ENCODE data around the gene RPS6KC1. TPM values are rescaled to one million over a fixed set of nuclear protein-coding genes. Genes with fewer than 3 reads are reported as not detected.
A peak's percentile ranks its signal among the peaks of the same experiment; 100 is the strongest.

RPS6KC1 gene
- total and polyA plus RNA-seq, 4 donors = 26.2 to 66.9 (median 33.8) TPM

GRCh38 chr1:213163278-213163711 lies 112.3 kb downstream of the RPS6KC1 start:
- no peak for DNase-seq (ENCODE audit: low read depth in 4 of 6, low spot score in 6 of 6)
- Histone ChIP-seq H3K27ac (ENCODE audit: low read depth, low read length) (no peak overlapping the region), H3K36me3 (ENCODE audit: control insufficient read depth, insufficient read depth, low read length) (no peaks in the 10 kb centered on the region), H3K4me3 (ENCODE audit: low read depth, low read length) (no peak overlapping the region), H3K9me3 (ENCODE audit: control insufficient read depth, insufficient read depth, low read length) (no peaks in the 10 kb centered on the region), H3K4me1 (ENCODE audit: control insufficient read depth, insufficient read depth, low read length) (no peaks in the 10 kb centered on the region), H3K27me3 (ENCODE audit: control insufficient read depth, insufficient read depth, low read length) (no peaks in the 10 kb centered on the region)
- WGBS (ENCODE audit: insufficient coverage) = no CpG with 5 or more reads among the region's 3 CpGs

- no peaks in the 10 kb centered on the region for H3K27me3 ChIP-seq (ENCODE audit: control insufficient read depth, insufficient read depth, low read length)
- no peaks in the 10 kb centered on the region for H3K36me3 ChIP-seq (ENCODE audit: control insufficient read depth, insufficient read depth, low read length)
- WGBS (ENCODE audit: insufficient coverage) = 100% methylated on average over 3 of the region's 3 CpGs
- no peak overlapping the region for H3K27ac ChIP-seq (ENCODE audit: low read depth, low read length)
- no peaks in the 10 kb centered on the region for H3K9me3 ChIP-seq (ENCODE audit: control insufficient read depth, insufficient read depth, low read length)
- no peak overlapping the region for H3K4me3 ChIP-seq (ENCODE audit: low read depth, low read length)
- no peaks in the 10 kb centered on the region for H3K4me1 ChIP-seq (ENCODE audit: control insufficient read depth, insufficient read depth, low read length)
- DNase-seq (ENCODE audit: low read depth in 4 of 6, low spot score in 6 of 6) = no peak
These were observed 113.5 kb downstream of the RPS6KC1 start for GRCh38 chr1:213164561-213164960.

GRCh38 chr1:213166852-213167251 lies 115.8 kb downstream of the RPS6KC1 start:
- H3K27me3 ChIP-seq (ENCODE audit: control insufficient read depth, insufficient read depth, low read length) = no peaks in the 10 kb centered on the region
- H3K4me1 ChIP-seq (ENCODE audit: control insufficient read depth, insufficient read depth, low read length) = no peaks in the 10 kb centered on the region
- H3K4me3 ChIP-seq (ENCODE audit: low read depth, low read length) = no peak overlapping the region
- DNase-seq (ENCODE audit: low read depth in 4 of 6, low spot score in 6 of 6) = peak in 4 of 6 donors; percentile 6 to 49 (median 8)
- no CpG with 5 or more reads among the region's 3 CpGs for WGBS (ENCODE audit: insufficient coverage)
- no peaks in the 10 kb centered on the region for H3K9me3 ChIP-seq (ENCODE audit: control insufficient read depth, insufficient read depth, low read length)
- no peaks in the 10 kb centered on the region for H3K36me3 ChIP-seq (ENCODE audit: control insufficient read depth, insufficient read depth, low read length)
- no peak overlapping the region for H3K27ac ChIP-seq (ENCODE audit: low read depth, low read length)

DNA sequence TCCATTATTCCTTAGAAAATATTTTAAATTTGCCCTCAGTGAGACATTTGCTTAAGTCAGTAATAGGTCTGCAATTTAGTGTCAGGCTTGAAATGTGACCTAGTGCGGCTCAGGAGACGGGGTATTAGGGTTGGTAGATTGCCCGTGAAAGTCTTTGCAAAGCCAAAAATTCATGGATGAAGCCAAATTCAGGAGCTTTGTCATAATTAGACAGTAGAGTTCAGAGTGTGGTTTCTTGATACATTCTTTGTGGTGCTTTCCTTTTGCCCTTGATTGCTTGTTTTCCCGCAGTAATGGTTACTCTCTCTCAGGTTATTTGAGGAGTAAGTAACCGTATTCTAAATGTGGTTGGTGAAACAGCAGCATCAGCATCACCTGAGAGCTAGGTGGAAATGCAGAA lies 120.7 kb downstream of the RPS6KC1 start:
- Histone ChIP-seq H3K36me3 (ENCODE audit: control insufficient read depth, insufficient read depth, low read length) (no peaks in the 10 kb centered on the region), H3K27me3 (ENCODE audit: control insufficient read depth, insufficient read depth, low read length) (no peaks in the 10 kb centered on the region), H3K9me3 (ENCODE audit: control insufficient read depth, insufficient read depth, low read length) (no peaks in the 10 kb centered on the region), H3K27ac (ENCODE audit: low read depth, low read length) (no peak overlapping the region), H3K4me1 (ENCODE audit: control insufficient read depth, insufficient read depth, low read length) (no peaks in the 10 kb centered on the region), H3K4me3 (ENCODE audit: low read depth, low read length) (no peak overlapping the region)
- WGBS (ENCODE audit: insufficient coverage) = 79% methylated on average over 4 of the region's 5 CpGs
- DNase-seq (ENCODE audit: low read depth in 4 of 6, low spot score in 6 of 6) = no peak

DNA sequence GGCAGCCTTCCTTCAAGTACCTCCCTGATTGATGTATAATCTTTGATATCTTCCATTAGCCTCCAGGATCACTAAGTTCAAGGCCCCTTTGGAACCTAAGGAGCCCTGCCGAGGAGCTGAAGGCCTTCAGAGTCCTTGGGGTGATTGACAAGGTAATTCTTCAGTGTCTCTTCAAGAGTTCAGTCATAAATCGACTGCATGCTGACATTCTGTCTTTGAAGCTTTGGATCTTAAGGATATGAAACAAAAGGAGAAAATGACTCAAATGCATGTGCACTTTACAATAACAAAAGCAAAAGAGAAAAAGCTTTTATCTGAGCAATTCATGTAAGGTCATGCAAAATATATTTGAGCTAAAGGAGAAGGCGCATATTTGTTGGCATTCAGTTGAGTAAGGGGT lies 125.3 kb downstream of the RPS6KC1 start:
- H3K27me3 ChIP-seq (ENCODE audit: control insufficient read depth, insufficient read depth, low read length) = no peaks in the 10 kb centered on the region
- H3K36me3 ChIP-seq (ENCODE audit: control insufficient read depth, insufficient read depth, low read length) = peaks cover 2% of the 10 kb centered on the region
- DNase-seq (ENCODE audit: low read depth in 4 of 6, low spot score in 6 of 6) = no peak
- 50% methylated on average over 2 of the region's 3 CpGs for WGBS (ENCODE audit: insufficient coverage)
- H3K4me3 ChIP-seq (ENCODE audit: low read depth, low read length) = no peak overlapping the region
- no peaks in the 10 kb centered on the region for H3K9me3 ChIP-seq (ENCODE audit: control insufficient read depth, insufficient read depth, low read length)
- no peaks in the 10 kb centered on the region for H3K4me1 ChIP-seq (ENCODE audit: control insufficient read depth, insufficient read depth, low read length)
- no peak overlapping the region for H3K27ac ChIP-seq (ENCODE audit: low read depth, low read length)

- WGBS (ENCODE audit: insufficient coverage) = no CpG with 5 or more reads among the region's 2 CpGs
- Histone ChIP-seq H3K27me3 (ENCODE audit: control insufficient read depth, insufficient read depth, low read length) (no peaks in the 10 kb centered on the region), H3K9me3 (ENCODE audit: control insufficient read depth, insufficient read depth, low read length) (no peaks in the 10 kb centered on the region), H3K27ac (ENCODE audit: low read depth, low read length) (no peak overlapping the region), H3K36me3 (ENCODE audit: control insufficient read depth, insufficient read depth, low read length) (peaks cover 2% of the 10 kb centered on the region), H3K4me1 (ENCODE audit: control insufficient read depth, insufficient read depth, low read length) (no peaks in the 10 kb centered on the region), H3K4me3 (ENCODE audit: low read depth, low read length) (no peak overlapping the region)
- no peak for DNase-seq (ENCODE audit: low read depth in 4 of 6, low spot score in 6 of 6)
These were observed 128.7 kb downstream of the RPS6KC1 start for GRCh38 chr1:213179784-213180183.

DNA sequence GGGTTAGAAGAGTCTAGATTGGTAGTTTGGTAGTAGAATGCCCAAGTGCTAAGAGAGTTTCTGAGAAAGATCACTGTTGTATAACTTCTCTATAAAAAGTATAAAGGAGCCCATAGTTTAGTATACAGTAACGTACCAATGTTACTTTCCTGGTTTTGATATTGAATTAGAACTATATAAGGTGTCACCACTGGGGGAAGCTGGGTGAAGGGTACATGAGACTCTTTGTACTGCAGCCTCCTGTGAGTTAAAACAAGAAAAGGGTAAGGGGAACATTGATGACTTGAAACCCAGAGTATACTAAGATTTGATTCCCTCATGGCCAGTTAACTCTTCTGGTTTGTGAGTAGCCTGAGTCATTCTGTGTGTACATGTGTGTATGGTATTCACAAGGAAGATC lies 129.8 kb downstream of the RPS6KC1 start:
- H3K9me3 ChIP-seq (ENCODE audit: control insufficient read depth, insufficient read depth, low read length) = peaks cover 3% of the 10 kb centered on the region
- H3K4me3 ChIP-seq (ENCODE audit: low read depth, low read length) = no peak overlapping the region
- DNase-seq (ENCODE audit: low read depth in 4 of 6, low spot score in 6 of 6) = no peak
- no peak overlapping the region for H3K27ac ChIP-seq (ENCODE audit: low read depth, low read length)
- no CpG with 5 or more reads among the region's 1 CpG for WGBS (ENCODE audit: insufficient coverage)
- H3K36me3 ChIP-seq (ENCODE audit: control insufficient read depth, insufficient read depth, low read length) = peaks cover 2% of the 10 kb centered on the region
- no peaks in the 10 kb centered on the region for H3K27me3 ChIP-seq (ENCODE audit: control insufficient read depth, insufficient read depth, low read length)
- no peaks in the 10 kb centered on the region for H3K4me1 ChIP-seq (ENCODE audit: control insufficient read depth, insufficient read depth, low read length)

GRCh38 chr1:213183036-213183672 lies 132.1 kb downstream of the RPS6KC1 start:
- Histone ChIP-seq H3K27me3 (ENCODE audit: control insufficient read depth, insufficient read depth, low read length) (no peaks in the 10 kb centered on the region), H3K36me3 (ENCODE audit: control insufficient read depth, insufficient read depth, low read length) (peaks cover 2% of the 10 kb centered on the region), H3K4me1 (ENCODE audit: control insufficient read depth, insufficient read depth, low read length) (no peaks in the 10 kb centered on the region), H3K4me3 (ENCODE audit: low read depth, low read length) (no peak overlapping the region), H3K27ac (ENCODE audit: low read depth, low read length) (no peak overlapping the region), H3K9me3 (ENCODE audit: control insufficient read depth, insufficient read depth, low read length) (peaks cover 8% of the 10 kb centered on the region)
- 100% methylated on average over 1 of the region's 3 CpGs for WGBS (ENCODE audit: insufficient coverage)
- no peak for DNase-seq (ENCODE audit: low read depth in 4 of 6, low spot score in 6 of 6)

GRCh38 chr1:213186168-213186567 lies 135.1 kb downstream of the RPS6KC1 start:
- H3K4me1 ChIP-seq (ENCODE audit: control insufficient read depth, insufficient read depth, low read length) = no peaks in the 10 kb centered on the region
- peaks cover 16% of the 10 kb centered on the region for H3K9me3 ChIP-seq (ENCODE audit: control insufficient read depth, insufficient read depth, low read length)
- no peak for DNase-seq (ENCODE audit: low read depth in 4 of 6, low spot score in 6 of 6)
- no peaks in the 10 kb centered on the region for H3K27me3 ChIP-seq (ENCODE audit: control insufficient read depth, insufficient read depth, low read length)
- 100% methylated on average over 1 of the region's 2 CpGs for WGBS (ENCODE audit: insufficient coverage)
- H3K27ac ChIP-seq (ENCODE audit: low read depth, low read length) = no peak overlapping the region
- no peaks in the 10 kb centered on the region for H3K36me3 ChIP-seq (ENCODE audit: control insufficient read depth, insufficient read depth, low read length)
- H3K4me3 ChIP-seq (ENCODE audit: low read depth, low read length) = no peak overlapping the region

DNA sequence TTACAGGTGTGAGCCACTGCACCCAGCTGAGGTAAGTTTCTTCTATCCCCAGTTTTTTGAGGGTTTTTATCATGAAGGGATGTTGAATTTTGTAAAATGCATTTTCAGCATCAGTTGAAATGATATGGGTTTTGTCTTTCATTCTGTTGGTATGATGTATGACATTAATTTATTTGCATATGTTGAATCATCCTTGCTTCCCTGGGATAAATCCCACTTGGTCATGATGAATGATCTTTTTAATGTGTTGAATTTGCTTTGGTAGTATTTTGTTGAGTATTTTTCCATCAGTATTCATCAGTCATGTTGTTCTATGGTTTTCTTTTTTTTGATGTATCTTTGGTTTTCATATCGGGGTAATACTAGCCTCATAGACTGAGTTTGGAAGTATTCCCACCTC lies 141.0 kb downstream of the RPS6KC1 start:
- H3K36me3 ChIP-seq (ENCODE audit: control insufficient read depth, insufficient read depth, low read length) = no peaks in the 10 kb centered on the region
- H3K27ac ChIP-seq (ENCODE audit: low read depth, low read length) = no peak overlapping the region
- H3K9me3 ChIP-seq (ENCODE audit: control insufficient read depth, insufficient read depth, low read length) = peaks cover 7% of the 10 kb centered on the region
- H3K4me3 ChIP-seq (ENCODE audit: low read depth, low read length) = no peak overlapping the region
- no peaks in the 10 kb centered on the region for H3K27me3 ChIP-seq (ENCODE audit: control insufficient read depth, insufficient read depth, low read length)
- no CpG with 5 or more reads among the region's 1 CpG for WGBS (ENCODE audit: insufficient coverage)
- DNase-seq (ENCODE audit: low read depth in 4 of 6, low spot score in 6 of 6) = no peak
- H3K4me1 ChIP-seq (ENCODE audit: control insufficient read depth, insufficient read depth, low read length) = no peaks in the 10 kb centered on the region
